ENCODE data around the gene INTS1. TPM values are rescaled to one million over a fixed set of nuclear protein-coding genes. Genes with fewer than 3 reads are reported as not detected.

INTS1 gene
- total and polyA plus RNA-seq, 3 experiments from 2014 or later: 26.1 to 111 (median 96.6) TPM

DNA sequence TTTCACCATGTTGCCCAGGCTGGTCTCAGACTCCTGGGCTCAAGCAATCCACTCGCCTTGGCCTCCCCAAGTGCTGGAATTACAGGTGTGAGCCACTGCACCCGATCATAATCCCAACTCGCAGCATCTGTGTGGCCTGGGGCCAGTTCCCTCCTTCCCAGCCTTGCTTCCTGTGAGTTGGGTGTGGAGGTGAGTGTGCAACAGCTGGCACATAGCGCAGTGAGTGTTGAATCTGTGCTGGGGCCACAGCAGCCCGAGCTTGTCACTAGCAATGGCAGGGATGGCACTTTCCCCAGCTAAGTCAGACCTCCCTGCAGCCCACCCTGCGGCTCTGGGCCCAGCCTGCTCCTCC, 39.6 kb upstream of the INTS1 start:
- Histone ChIP-seq H3K27ac (ENCODE audit: low read depth, low read length) (no peak overlapping the region), H3K27me3 (ENCODE audit: insufficient read depth, low read length, poor library complexity, severe bottlenecking) (no peaks in the 10 kb centered on the region), H3K4me3 (ENCODE audit: low read length) (no peak overlapping the region), H3K9me3 (ENCODE audit: low read length) (no peaks in the 10 kb centered on the region), H3K36me3 (ENCODE audit: insufficient read depth, low read length) (no peaks in the 10 kb centered on the region), H3K4me1 (ENCODE audit: insufficient read depth, low read length) (no peaks in the 10 kb centered on the region)
- peak overlapping the region in 1 of 8 donors; percentile 63 for H3K27ac Mint-ChIP-seq
- ChIA-PET POLR2A (no interaction called here), CTCF (no interaction called here)
- no peak overlapping the region for H3K4me3 Mint-ChIP-seq
- DNase-seq: no peak
- H3K27me3 Mint-ChIP-seq: no peaks in the 10 kb centered on the region
- no peaks in the 10 kb centered on the region for H3K9me3 Mint-ChIP-seq
- H3K4me1 Mint-ChIP-seq: no peaks in the 10 kb centered on the region
- H3K36me3 Mint-ChIP-seq: peaks cover 0 to 43% (median 0%) of the 10 kb centered on the region in 3 donors

DNA sequence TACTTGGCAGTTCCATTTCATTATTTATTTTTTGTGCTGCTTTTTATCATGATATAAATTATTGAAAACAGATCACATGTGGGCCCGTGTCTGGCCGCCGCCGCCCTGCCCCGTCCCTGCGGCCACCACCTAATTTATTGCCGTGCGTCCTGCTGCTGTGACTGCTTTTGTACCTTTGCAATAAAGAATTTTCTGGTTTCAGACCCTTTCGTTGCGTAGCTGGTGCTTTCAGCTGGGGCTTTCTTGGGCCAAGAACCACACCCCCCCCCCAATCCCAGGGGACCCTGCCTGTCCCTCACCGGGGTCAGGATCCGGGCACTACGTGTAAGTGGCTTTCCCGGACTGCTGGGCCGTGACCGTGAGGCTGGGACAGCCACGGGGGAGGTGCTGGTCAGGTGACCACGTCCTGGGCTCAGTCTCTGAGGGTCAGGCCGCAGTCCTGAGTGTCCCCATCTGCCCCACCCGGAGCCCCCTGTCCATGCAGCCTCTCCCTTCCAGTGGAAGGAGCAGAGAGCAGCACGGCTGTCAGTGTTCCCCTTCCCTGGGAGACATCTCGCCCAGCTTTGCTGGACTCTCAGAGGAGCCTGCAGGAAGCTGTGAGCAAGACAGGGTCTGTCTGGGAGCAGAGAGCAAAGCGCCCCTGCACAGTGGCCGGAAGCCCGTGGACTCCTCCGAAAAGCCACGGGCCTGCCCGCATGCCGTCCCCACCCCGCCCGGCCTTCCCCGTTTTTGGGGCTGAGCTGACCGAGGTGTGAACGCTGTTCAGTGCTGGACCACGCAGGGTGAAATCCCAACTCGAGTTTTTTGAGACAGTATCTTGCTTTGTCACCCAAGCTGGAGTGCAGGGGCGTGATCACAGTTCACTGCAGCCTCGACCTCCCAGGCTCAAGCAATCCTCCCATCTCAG, 38.9 kb upstream of the INTS1 start:
- Mint-ChIP-seq H3K9me3 (no peaks in the 10 kb centered on the region), H3K27ac (peak overlapping the region in 2 of 8 donors; percentile 40 to 68), H3K4me3 (no peak overlapping the region), H3K36me3 (peaks cover 0 to 43% (median 0%) of the 10 kb centered on the region in 3 donors), H3K27me3 (no peaks in the 10 kb centered on the region), H3K4me1 (no peaks in the 10 kb centered on the region)
- CTCF ChIA-PET: no interaction called here
- Histone ChIP-seq H3K4me1 (ENCODE audit: insufficient read depth, low read length) (no peaks in the 10 kb centered on the region), H3K36me3 (ENCODE audit: insufficient read depth, low read length) (no peaks in the 10 kb centered on the region), H3K9me3 (ENCODE audit: low read length) (no peaks in the 10 kb centered on the region), H3K4me3 (ENCODE audit: low read length) (no peak overlapping the region), H3K27ac (ENCODE audit: low read depth, low read length) (no peak overlapping the region), H3K27me3 (ENCODE audit: insufficient read depth, low read length, poor library complexity, severe bottlenecking) (no peaks in the 10 kb centered on the region)
- POLR2A ChIA-PET: no interaction called here
- DNase-seq: no peak

DNA sequence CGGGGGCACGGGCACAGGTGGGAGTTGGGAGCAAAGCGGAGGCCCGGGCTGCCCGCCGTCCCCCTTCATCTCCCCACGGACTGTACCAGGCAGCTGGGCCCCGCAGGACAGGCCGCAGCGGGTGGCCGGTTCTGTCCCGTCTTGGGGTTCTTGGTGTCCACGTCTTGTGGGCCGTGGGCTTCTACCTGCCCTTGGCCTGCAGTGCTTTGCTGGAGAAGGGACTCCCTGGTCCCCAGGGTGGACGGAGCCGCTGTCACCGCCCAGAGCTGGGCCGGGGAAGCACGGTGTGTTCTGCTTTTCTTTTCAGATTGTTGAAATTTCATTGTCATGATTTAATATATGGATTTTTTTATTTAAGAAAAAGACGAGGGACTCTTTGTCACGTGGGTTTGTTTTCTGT, 38.1 kb upstream of the INTS1 start:
- Histone ChIP-seq H3K4me3 (ENCODE audit: low read length) (no peak overlapping the region), H3K27ac (ENCODE audit: low read depth, low read length) (no peak overlapping the region), H3K4me1 (ENCODE audit: insufficient read depth, low read length) (no peaks in the 10 kb centered on the region), H3K36me3 (ENCODE audit: insufficient read depth, low read length) (no peaks in the 10 kb centered on the region), H3K9me3 (ENCODE audit: low read length) (no peaks in the 10 kb centered on the region), H3K27me3 (ENCODE audit: insufficient read depth, low read length, poor library complexity, severe bottlenecking) (no peaks in the 10 kb centered on the region)
- H3K27ac Mint-ChIP-seq: peak overlapping the region in 1 of 8 donors; percentile 68
- H3K9me3 Mint-ChIP-seq: no peaks in the 10 kb centered on the region
- CTCF ChIA-PET: no interaction called here
- POLR2A ChIA-PET: no interaction called here
- H3K27me3 Mint-ChIP-seq: no peaks in the 10 kb centered on the region
- H3K4me3 Mint-ChIP-seq: no peak overlapping the region
- H3K36me3 Mint-ChIP-seq: peaks cover 0 to 45% (median 0%) of the 10 kb centered on the region in 3 donors
- peaks cover 0 to 3% (median 0%) of the 10 kb centered on the region in 3 donors for H3K4me1 Mint-ChIP-seq
- no peak for DNase-seq

DNA sequence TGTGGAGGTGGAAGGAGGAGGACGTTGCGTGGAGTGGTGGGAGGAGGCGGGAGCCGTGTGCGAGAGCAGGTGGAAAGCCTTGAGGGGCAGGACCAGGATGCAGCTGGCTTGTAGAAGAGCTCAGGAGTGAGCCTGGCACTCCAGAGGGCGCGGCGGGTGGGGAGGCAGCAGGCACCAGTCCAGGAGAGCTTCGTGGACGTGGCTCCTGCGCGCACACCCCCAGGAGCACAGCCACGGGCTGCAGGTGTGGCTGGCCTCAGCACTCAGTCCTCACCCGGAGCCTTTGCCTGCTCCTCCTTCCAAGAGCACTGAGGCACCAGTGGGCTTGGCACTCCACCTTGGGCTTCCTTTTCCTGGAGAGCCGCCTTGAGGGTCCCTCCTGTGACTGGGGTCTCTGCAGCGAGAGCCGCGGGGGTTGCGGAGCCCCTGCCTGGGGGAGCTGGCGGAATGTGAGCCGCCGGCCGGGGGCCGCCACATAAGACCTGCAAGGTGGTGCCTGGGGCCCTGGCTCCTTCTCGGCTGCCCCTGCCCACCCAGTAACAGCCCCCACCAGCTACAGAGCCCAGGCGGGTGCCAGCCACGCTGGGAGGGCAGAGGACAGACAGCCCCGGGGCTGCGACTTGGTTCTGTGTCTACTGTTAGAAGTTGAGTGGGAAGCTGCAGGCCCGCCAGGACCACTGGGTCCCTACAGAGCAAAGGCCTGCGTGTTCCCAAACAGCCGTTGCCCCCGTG, 37.4 kb upstream of the INTS1 start:
- no peak for DNase-seq
- Histone ChIP-seq H3K27ac (ENCODE audit: low read depth, low read length) (no peak overlapping the region), H3K4me3 (ENCODE audit: low read length) (no peak overlapping the region), H3K9me3 (ENCODE audit: low read length) (no peaks in the 10 kb centered on the region), H3K4me1 (ENCODE audit: insufficient read depth, low read length) (no peaks in the 10 kb centered on the region), H3K36me3 (ENCODE audit: insufficient read depth, low read length) (no peaks in the 10 kb centered on the region), H3K27me3 (ENCODE audit: insufficient read depth, low read length, poor library complexity, severe bottlenecking) (no peaks in the 10 kb centered on the region)
- ChIA-PET POLR2A (no interaction called here), CTCF (no interaction called here)
- no peak overlapping the region for H3K4me3 Mint-ChIP-seq
- H3K4me1 Mint-ChIP-seq: peaks cover 0 to 3% (median under 1%) of the 10 kb centered on the region in 3 donors
- no peaks in the 10 kb centered on the region for H3K27me3 Mint-ChIP-seq
- peaks cover 0 to 46% (median 0%) of the 10 kb centered on the region in 3 donors for H3K36me3 Mint-ChIP-seq
- H3K9me3 Mint-ChIP-seq: no peaks in the 10 kb centered on the region
- H3K27ac Mint-ChIP-seq: peak overlapping the region in 2 of 8 donors; percentile 29 to 68

DNA sequence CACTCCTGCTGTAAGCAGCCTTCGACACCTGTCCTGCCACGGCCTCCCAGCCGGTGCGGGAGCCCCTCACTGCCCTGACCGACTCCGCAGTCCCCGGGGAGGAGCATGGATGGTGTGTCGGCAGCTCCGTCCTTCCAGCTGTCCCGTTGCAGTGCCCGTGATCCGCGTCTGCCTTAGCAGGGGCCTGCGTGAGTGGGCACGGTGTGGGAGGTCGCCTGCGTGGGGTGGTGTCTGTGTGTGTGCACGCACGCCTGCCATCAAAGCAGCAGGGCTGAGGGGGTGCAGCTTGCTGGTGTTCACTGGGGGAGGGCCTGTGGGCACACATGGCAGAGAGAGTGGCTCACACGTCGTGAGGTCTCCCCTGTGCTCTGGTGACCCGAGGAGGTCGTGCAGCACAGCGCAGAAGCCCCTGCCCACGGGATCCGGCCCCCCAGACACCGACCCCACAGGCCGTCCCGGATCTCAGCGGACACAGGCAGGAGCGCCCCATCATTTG, 36.6 kb upstream of the INTS1 start:
- H3K27ac ChIP-seq (ENCODE audit: low read depth, low read length): no peak overlapping the region
- H3K9me3 ChIP-seq (ENCODE audit: low read length): no peaks in the 10 kb centered on the region
- no peaks in the 10 kb centered on the region for H3K27me3 Mint-ChIP-seq
- no peaks in the 10 kb centered on the region for H3K27me3 ChIP-seq (ENCODE audit: insufficient read depth, low read length, poor library complexity, severe bottlenecking)
- POLR2A ChIA-PET: no interaction called here
- CTCF ChIA-PET: interaction anchor here (1.1 kb wide), 1 partner anchor 859 kb away, joined by 3 read pairs; no protein-coding TSS in a partner anchor
- no peaks in the 10 kb centered on the region for H3K4me1 ChIP-seq (ENCODE audit: insufficient read depth, low read length)
- H3K36me3 Mint-ChIP-seq: peaks cover 0 to 52% (median 0%) of the 10 kb centered on the region in 3 donors
- H3K4me3 Mint-ChIP-seq: no peak overlapping the region
- H3K36me3 ChIP-seq (ENCODE audit: insufficient read depth, low read length): no peaks in the 10 kb centered on the region
- H3K27ac Mint-ChIP-seq: peak overlapping the region in 1 of 8 donors; percentile 79
- H3K4me3 ChIP-seq (ENCODE audit: low read length): no peak overlapping the region
- no peaks in the 10 kb centered on the region for H3K9me3 Mint-ChIP-seq
- no peak for DNase-seq
- peaks cover 0 to 6% (median 3%) of the 10 kb centered on the region in 3 donors for H3K4me1 Mint-ChIP-seq

DNA sequence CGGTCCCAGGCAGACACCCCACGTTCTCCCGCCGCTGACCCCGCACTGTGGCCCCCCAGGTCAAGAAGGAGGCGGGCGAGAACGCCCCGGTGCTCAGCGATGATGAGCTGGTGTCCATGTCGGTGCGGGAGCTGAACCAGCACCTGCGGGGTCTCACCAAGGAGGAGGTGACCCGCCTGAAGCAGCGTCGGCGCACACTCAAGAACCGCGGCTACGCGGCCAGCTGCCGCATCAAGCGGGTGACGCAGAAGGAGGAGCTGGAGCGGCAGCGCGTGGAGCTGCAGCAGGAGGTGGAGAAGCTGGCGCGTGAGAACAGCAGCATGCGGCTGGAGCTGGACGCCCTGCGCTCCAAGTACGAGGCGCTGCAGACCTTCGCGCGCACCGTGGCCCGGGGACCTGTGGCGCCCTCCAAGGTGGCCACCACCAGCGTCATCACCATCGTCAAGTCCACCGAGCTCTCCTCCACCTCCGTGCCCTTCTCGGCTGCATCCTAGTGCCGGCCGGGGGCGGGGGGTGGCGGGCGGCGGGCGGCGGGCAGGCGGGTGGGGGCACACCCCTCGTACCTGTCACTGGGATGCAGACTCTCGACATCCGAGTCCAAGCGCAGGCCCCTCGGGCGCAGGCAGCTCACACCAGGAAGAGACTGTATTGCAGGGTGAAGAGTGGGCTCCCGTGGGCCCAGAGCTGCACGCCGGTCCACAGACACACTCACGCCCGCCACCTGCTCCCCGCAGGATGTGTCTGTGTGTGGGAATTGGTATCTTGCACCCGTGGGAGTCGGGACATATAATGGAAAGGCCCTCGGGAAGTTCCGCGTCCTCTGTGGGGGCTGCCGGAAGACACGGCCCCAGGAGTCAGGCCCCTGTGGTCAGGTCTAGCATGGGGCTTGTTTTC, 35.9 kb upstream of the INTS1 start:
- Histone ChIP-seq H3K36me3 (ENCODE audit: insufficient read depth, low read length) (no peaks in the 10 kb centered on the region), H3K27ac (ENCODE audit: low read depth, low read length) (no peak overlapping the region), H3K27me3 (ENCODE audit: insufficient read depth, low read length, poor library complexity, severe bottlenecking) (no peaks in the 10 kb centered on the region), H3K4me1 (ENCODE audit: insufficient read depth, low read length) (no peaks in the 10 kb centered on the region), H3K9me3 (ENCODE audit: low read length) (no peaks in the 10 kb centered on the region), H3K4me3 (ENCODE audit: low read length) (no peak overlapping the region)
- Mint-ChIP-seq H3K27ac (no peak overlapping the region), H3K36me3 (peaks cover 0 to 56% (median 0%) of the 10 kb centered on the region in 3 donors), H3K9me3 (no peaks in the 10 kb centered on the region), H3K27me3 (no peaks in the 10 kb centered on the region), H3K4me3 (no peak overlapping the region), H3K4me1 (peaks cover 0 to 6% (median 3%) of the 10 kb centered on the region in 3 donors)
- ChIA-PET POLR2A (no interaction called here), CTCF (interaction anchor here (1.1 kb wide), 1 partner anchor 860 kb away, joined by 3 read pairs; no protein-coding TSS in a partner anchor)
- DNase-seq: no peak

DNA sequence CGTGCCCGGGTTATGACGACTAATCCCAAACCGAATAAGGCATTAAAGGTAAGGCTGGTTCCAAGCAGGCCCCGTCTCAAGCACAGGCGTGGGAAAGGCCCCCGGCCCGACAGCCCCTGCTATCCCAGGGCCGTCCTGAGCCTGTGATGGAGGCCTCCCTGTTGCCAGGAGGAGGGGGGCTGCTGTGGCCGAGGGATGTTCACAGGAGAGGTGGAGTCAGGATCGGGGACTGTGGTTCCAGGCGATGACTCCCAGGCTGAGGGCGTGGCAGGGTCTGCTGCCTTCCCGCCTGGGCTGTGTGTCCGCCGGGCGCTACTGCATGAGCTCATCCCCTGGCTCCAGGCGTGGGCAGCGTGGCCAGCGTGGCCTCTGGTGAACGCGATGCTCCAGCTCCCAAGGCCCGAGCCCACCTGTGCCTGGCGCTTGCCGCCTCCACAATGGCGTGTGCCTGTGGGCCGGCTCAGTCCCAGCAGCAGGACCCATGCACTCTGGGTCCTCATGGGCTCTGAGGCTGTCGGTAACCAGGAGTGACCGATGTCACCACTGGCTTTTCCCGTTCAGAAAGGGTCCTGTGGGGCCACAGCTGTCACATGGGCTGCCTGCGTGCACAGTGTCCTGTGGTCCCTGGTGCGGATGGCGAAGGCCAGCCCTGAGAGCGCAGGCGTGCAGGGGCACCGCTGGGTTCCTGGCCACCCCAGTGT, 35.1 kb upstream of the INTS1 start:
- no peaks in the 10 kb centered on the region for H3K36me3 ChIP-seq (ENCODE audit: insufficient read depth, low read length)
- CTCF ChIA-PET: no interaction called here

More for the DNA sequence above, 35.1 kb upstream of the INTS1 start:
- Mint-ChIP-seq H3K27me3 (no peaks in the 10 kb centered on the region), H3K4me1 (peaks cover 2 to 10% (median 3%) of the 10 kb centered on the region in 3 donors), H3K4me3 (no peak overlapping the region), H3K27ac (no peak overlapping the region), H3K9me3 (no peaks in the 10 kb centered on the region), H3K36me3 (peaks cover 0 to 54% (median 0%) of the 10 kb centered on the region in 3 donors)
- H3K4me3 ChIP-seq (ENCODE audit: low read length): no peak overlapping the region
- no peaks in the 10 kb centered on the region for H3K27me3 ChIP-seq (ENCODE audit: insufficient read depth, low read length, poor library complexity, severe bottlenecking)
- no peak overlapping the region for H3K27ac ChIP-seq (ENCODE audit: low read depth, low read length)
- no peak for DNase-seq
- H3K9me3 ChIP-seq (ENCODE audit: low read length): no peaks in the 10 kb centered on the region
- POLR2A ChIA-PET: no interaction called here
- H3K4me1 ChIP-seq (ENCODE audit: insufficient read depth, low read length): no peaks in the 10 kb centered on the region
